ENCODE measurements around the gene LRRC38. TPM values are rescaled to one million over a fixed set of nuclear protein-coding genes. Genes with fewer than 3 reads are reported as not detected.

Gene LRRC38
- total and polyA plus RNA-seq, 2 donors (not counting 1 experiment from before 2014, with no cell fraction given): not detected

- Histone ChIP-seq H3K9ac (ENCODE audit: insufficient read depth, low read length) (no peak overlapping the region), H3K9me3 (ENCODE audit: control insufficient read depth, insufficient read depth, low read depth, low read length) (no peaks in the 10 kb centered on the region), H3K4me3 (replicated peaks in 1 of 4; ENCODE audit: control extremely low read depth in 1 of 4, insufficient read depth in 1 of 4, low read depth in 3 of 4, low read length in 4 of 4) (no peak overlapping the region), H3K79me2 (ENCODE audit: control insufficient read depth, insufficient read depth, low read length) (no peaks in the 10 kb centered on the region), H2AFZ (ENCODE audit: low read length) (no peak overlapping the region), H4K20me1 (ENCODE audit: control insufficient read depth, extremely low read depth, insufficient read depth, low read length) (no peaks in the 10 kb centered on the region), H3K4me2 (ENCODE audit: extremely low read depth, insufficient read depth, low read length) (no peak overlapping the region), H3K36me3 (ENCODE audit: control insufficient read depth, insufficient read depth, low read length) (no peaks in the 10 kb centered on the region), H3K27me3 (ENCODE audit: control insufficient read depth, insufficient read depth, low read length) (no peaks in the 10 kb centered on the region), H3K4me1 (ENCODE audit: control insufficient read depth, extremely low read depth, insufficient read depth, low read length) (no peaks in the 10 kb centered on the region), H3K27ac (ENCODE audit: insufficient read depth, low read length) (no peak overlapping the region)
- no peak for TF ChIP-seq EZH2 (IDR thresholded peaks at IDR 0.05; ENCODE audit: low read length, missing control alignments)
- no peak for DNase-seq (ENCODE audit: low read depth in 2 of 2)
Measured at GRCh38 chr1:13461977-13462376, 51.8 kb downstream of the LRRC38 start.

GRCh38 chr1:13456904-13457532, 56.8 kb downstream of the LRRC38 start:
- H2AFZ ChIP-seq (ENCODE audit: low read length): no peak overlapping the region
- TF ChIP-seq EZH2 (IDR thresholded peaks at IDR 0.05; ENCODE audit: low read length, missing control alignments): no peak
- no peak for TF ChIP-seq CTCF (conservative IDR thresholded peaks at IDR 0.05 in 1 of 2, IDR thresholded peaks at IDR 0.05 in 1 of 2; ENCODE audit: low read depth in 1 of 2, low read length in 2 of 2)

GRCh38 chr1:13451399-13451965, 62.3 kb downstream of the LRRC38 start:
- H3K4me2 ChIP-seq (ENCODE audit: extremely low read depth, insufficient read depth, low read length): no peak overlapping the region
- no peak overlapping the region for H3K9ac ChIP-seq (ENCODE audit: insufficient read depth, low read length)
- H3K79me2 ChIP-seq (ENCODE audit: control insufficient read depth, insufficient read depth, low read length): no peaks in the 10 kb centered on the region
- no peak overlapping the region for H3K27ac ChIP-seq (ENCODE audit: insufficient read depth, low read length)
- H3K27me3 ChIP-seq (ENCODE audit: control insufficient read depth, insufficient read depth, low read length): no peaks in the 10 kb centered on the region
- no peak for DNase-seq (ENCODE audit: low read depth in 2 of 2)
- no peaks in the 10 kb centered on the region for H4K20me1 ChIP-seq (ENCODE audit: control insufficient read depth, extremely low read depth, insufficient read depth, low read length)
- H2AFZ ChIP-seq (ENCODE audit: low read length): no peak overlapping the region
- no peaks in the 10 kb centered on the region for H3K4me1 ChIP-seq (ENCODE audit: control insufficient read depth, extremely low read depth, insufficient read depth, low read length)
- no peaks in the 10 kb centered on the region for H3K36me3 ChIP-seq (ENCODE audit: control insufficient read depth, insufficient read depth, low read length)
- TF ChIP-seq EZH2 (IDR thresholded peaks at IDR 0.05; ENCODE audit: low read length, missing control alignments): no peak
- TF ChIP-seq CTCF (conservative IDR thresholded peaks at IDR 0.05 in 1 of 2, IDR thresholded peaks at IDR 0.05 in 1 of 2; ENCODE audit: low read depth in 1 of 2, low read length in 2 of 2): no peak
- no peaks in the 10 kb centered on the region for H3K9me3 ChIP-seq (ENCODE audit: control insufficient read depth, insufficient read depth, low read depth, low read length)
- H3K4me3 ChIP-seq (replicated peaks in 1 of 4; ENCODE audit: control extremely low read depth in 1 of 4, insufficient read depth in 1 of 4, low read depth in 3 of 4, low read length in 4 of 4): no peak overlapping the region

More at GRCh38 chr1:13456904-13457532, 56.8 kb downstream of the LRRC38 start:
- no peak for DNase-seq (ENCODE audit: low read depth in 2 of 2)
- H3K4me2 ChIP-seq (ENCODE audit: extremely low read depth, insufficient read depth, low read length): no peak overlapping the region
- no peak overlapping the region for H3K27ac ChIP-seq (ENCODE audit: insufficient read depth, low read length)
- H3K79me2 ChIP-seq (ENCODE audit: control insufficient read depth, insufficient read depth, low read length): no peaks in the 10 kb centered on the region
- no peak overlapping the region for H3K9ac ChIP-seq (ENCODE audit: insufficient read depth, low read length)
- H3K36me3 ChIP-seq (ENCODE audit: control insufficient read depth, insufficient read depth, low read length): no peaks in the 10 kb centered on the region
- H3K4me1 ChIP-seq (ENCODE audit: control insufficient read depth, extremely low read depth, insufficient read depth, low read length): no peaks in the 10 kb centered on the region
- H3K4me3 ChIP-seq (replicated peaks in 1 of 4; ENCODE audit: control extremely low read depth in 1 of 4, insufficient read depth in 1 of 4, low read depth in 3 of 4, low read length in 4 of 4): no peak overlapping the region
- H4K20me1 ChIP-seq (ENCODE audit: control insufficient read depth, extremely low read depth, insufficient read depth, low read length): no peaks in the 10 kb centered on the region
- H3K9me3 ChIP-seq (ENCODE audit: control insufficient read depth, insufficient read depth, low read depth, low read length): no peaks in the 10 kb centered on the region
- no peaks in the 10 kb centered on the region for H3K27me3 ChIP-seq (ENCODE audit: control insufficient read depth, insufficient read depth, low read length)
